ENCODE results near the gene CTCFL. TPM values are rescaled to one million over a fixed set of nuclear protein-coding genes. Genes with fewer than 3 reads are reported as not detected.

Gene CTCFL
- polyA plus RNA-seq, 3 donors = 2.4 to 3.0 (median 2.7) TPM

- no peak for DNase-seq (ENCODE audit: extremely low read depth in 1 of 11, low read depth in 9 of 11, low spot score in 4 of 11)
Measured at GRCh38 chr20:57459278-57459677, 65.7 kb downstream of the CTCFL start.

DNA sequence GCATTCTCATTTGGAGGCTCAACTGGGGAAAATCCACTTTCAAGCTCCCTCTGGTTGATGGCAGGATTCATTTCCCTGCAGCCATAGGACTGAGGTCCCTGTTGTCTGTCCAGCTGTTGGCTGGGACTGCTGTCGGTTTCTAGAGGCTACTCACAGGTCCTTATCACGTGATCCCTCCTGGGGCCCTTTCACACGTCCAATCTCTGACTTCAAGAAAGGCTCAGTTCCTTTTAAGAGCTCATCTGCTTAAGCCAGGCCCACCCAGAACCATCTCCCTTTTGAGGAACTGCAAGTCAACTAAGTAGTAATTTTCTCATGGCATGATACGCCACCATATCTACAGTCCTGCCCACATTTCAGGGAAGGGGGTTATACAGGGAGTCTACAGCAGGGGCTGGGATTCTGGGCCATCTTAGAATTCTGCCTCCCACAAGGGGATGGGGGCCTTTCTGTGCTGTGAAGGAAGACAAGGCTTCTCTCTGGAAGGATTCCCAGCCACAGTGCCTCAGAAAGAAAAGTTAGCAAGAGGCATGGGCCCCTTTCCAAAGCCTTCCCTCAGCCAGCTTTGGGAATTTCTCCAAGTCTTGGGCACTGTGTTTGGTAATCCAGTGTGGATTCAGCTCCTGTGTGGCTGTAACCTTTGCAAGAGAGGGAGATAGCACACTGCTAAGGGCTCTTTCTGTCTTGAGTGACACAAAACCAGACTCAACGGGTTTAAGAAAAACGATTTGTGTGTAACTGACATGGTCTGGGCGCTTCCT is 66.4 kb downstream of the CTCFL start:
- DNase-seq (ENCODE audit: extremely low read depth in 1 of 11, low read depth in 9 of 11, low spot score in 4 of 11) = no peak

DNA sequence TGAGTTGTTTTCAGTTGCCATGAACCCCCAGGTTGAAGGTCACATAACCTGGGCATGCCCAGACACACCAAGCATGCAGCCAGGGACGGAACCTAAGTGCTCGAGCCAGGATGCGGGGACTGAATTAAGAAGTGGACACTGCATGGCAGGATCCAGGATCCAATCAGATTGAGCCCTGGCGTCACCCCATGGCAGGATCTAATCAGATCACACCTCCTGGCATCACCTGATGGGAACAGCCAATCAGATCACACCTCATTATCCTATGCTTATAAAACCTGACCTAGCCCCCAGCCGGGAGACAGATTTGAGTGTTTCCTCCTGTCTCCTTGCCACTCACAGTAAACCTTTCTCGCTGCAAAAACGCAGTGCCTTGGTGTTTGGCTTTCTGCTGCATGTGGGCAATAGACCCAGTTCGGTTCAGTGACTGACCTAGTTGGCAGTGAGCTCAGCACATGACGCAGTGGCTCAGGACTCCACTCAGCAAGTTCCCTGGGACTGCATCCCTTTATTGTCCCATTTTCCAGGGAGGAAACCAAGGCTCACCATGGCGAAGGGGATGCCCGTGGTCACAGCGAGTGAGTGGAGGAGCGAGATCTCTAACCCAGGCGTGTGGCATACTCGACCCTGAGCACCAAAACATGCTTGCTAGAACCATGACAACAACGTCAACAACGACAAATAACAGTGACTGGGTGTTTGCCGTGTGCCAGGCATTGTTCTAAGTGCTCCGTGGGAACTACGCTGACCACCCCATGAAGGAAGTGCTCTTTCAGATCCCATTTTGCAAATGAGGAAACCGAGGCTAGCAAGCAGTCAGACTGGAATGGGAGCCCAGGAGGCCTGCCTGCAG is 67.5 kb downstream of the CTCFL start:
- DNase-seq (ENCODE audit: extremely low read depth in 1 of 11, low read depth in 9 of 11, low spot score in 4 of 11) = no peak

GRCh38 chr20:57456116-57456515 is 68.8 kb downstream of the CTCFL start:
- DNase-seq (ENCODE audit: extremely low read depth in 1 of 11, low read depth in 9 of 11, low spot score in 4 of 11) = no peak

DNA sequence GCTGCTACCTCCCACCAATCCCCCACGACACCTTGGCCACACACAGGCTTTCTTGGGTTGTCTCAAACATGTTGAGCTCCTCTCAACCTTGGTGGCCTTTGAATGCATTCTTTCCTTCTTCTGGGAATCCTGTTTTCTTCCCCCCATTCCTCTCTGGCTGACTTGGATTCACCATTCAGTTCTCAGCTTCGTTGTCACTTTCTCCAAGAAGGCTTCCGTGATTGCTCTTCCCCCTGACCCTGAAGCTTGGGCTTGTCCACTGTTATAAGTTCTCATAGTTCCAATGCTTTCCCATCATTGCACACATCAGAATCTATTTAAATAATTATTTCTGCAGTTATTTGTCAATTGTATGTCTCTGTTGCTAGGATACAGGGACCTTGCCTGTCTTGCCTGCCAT is 69.6 kb downstream of the CTCFL start:
- DNase-seq (ENCODE audit: extremely low read depth in 1 of 11, low read depth in 9 of 11, low spot score in 4 of 11) = no peak

DNA sequence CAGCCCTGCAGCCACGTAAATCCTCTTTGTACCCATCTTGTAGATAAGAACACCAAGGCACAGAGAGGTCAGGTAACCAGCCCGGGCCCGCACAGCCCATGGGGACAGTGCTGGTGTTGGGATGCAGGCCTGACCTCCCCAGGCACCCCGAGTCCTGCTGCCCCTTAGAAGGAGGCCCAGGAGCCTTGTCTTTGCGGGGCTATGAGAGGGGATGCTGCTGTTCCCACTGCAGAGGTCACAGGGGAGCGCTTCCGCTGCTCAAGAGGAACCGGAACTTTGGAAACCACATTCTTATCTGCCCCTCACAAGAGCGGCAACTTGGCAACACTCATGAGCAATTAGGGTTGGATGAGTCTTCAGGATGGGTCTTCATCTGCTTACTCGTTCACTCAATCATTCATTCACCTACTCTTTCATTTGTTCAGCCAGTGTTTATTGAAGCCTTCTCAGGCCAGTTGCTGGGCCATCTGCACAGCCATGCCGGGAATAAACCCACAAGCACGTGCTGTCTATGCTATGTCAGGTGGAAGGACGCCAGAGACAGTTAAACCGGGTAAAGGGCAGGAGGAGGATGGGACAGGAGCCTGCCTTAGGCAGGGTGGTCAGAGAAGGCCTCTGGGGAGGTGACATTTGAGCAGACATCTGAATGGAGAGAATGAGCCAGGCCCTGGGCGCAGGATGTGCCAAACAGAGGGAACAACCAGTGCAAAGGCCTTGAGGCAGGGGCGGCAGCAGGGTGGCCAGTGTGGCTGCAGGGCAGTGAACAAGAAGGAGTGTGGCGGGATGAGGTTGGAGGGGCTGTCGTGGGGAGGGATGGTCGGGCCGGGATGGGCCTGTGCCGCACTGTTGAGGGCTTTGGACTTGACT is 72.9 kb downstream of the CTCFL start:
- no peak for DNase-seq (ENCODE audit: extremely low read depth in 1 of 11, low read depth in 9 of 11, low spot score in 4 of 11)

DNA sequence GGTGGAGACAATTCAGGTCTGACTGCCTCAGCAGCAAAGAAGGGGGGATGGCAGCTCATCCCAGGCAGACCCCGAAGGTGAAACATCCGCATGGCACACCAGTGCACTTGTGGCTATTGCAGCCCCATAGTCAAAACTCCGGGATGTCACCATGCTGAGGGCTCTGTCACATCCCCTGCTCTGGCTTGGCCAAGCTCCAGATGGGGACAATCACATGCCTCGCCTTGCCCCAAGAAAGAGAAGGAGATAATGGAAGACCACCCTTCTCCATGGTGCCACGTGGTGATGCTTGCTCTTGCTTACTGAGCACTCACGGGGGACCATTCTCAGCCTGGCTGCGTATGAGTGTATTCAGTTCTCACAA is 73.5 kb downstream of the CTCFL start:
- DNase-seq (ENCODE audit: extremely low read depth in 1 of 11, low read depth in 9 of 11, low spot score in 4 of 11) = no peak

- no peak for DNase-seq (ENCODE audit: extremely low read depth in 1 of 11, low read depth in 9 of 11, low spot score in 4 of 11)
Measured at GRCh38 chr20:57450931-57451330, 74.0 kb downstream of the CTCFL start.

- no peak for DNase-seq (ENCODE audit: extremely low read depth in 1 of 11, low read depth in 9 of 11, low spot score in 4 of 11)
Measured at GRCh38 chr20:57450419-57450818, 74.5 kb downstream of the CTCFL start.

- no peak for DNase-seq (ENCODE audit: extremely low read depth in 1 of 11, low read depth in 9 of 11, low spot score in 4 of 11)
Measured at GRCh38 chr20:57449398-57450354, 75.3 kb downstream of the CTCFL start.

GRCh38 chr20:57448764-57449354 is 76.1 kb downstream of the CTCFL start:
- no peak for DNase-seq (ENCODE audit: extremely low read depth in 1 of 11, low read depth in 9 of 11, low spot score in 4 of 11)

Other genes starting within 250 kb of the CTCFL start
- gene SPO11, start 195.3 kb downstream of the CTCFL start, polyA plus RNA-seq (ENCODE audit: insufficient read length in 3 of 3) = not detected
- gene RAE1, start 173.9 kb downstream of the CTCFL start, polyA plus RNA-seq (ENCODE audit: insufficient read length in 3 of 3) = 10 to 100 TPM; 55.7 to 63.6 (median 60.7) TPM
- 10 to 100 TPM; 28.3 to 34.5 (median 32.6) TPM for gene RBM38, start 133.7 kb downstream of the CTCFL start, polyA plus RNA-seq (ENCODE audit: insufficient read length in 3 of 3)
- gene PCK1, start 36.0 kb upstream of the CTCFL start, polyA plus RNA-seq (ENCODE audit: insufficient read length in 3 of 3) = 10 to 100 TPM in 2 of 3 donors, 1 to 10 TPM in 1; 7.4 to 20.3 (median 12.6) TPM
- under 1 TPM in 2 of 3 donors, not detected in 1; 0.12 to 0.13 TPM for gene ZBP1, start 95.3 kb upstream of the CTCFL start, polyA plus RNA-seq (ENCODE audit: insufficient read length in 3 of 3)
- 10 to 100 TPM; 14.9 to 21.6 (median 15.5) TPM for gene PMEPA1, start 184.9 kb upstream of the CTCFL start, polyA plus RNA-seq (ENCODE audit: insufficient read length in 3 of 3)

Data from renal cortex interstitium (tissue), 11 donors.